Measurements from ENCODE around the gene CHST4. TPM values are rescaled to one million over a fixed set of nuclear protein-coding genes. Genes with fewer than 3 reads are reported as not detected.

CHST4 gene
- polyA plus RNA-seq, 1 donor from 2014 or later, result not detected

GRCh38 chr16:71570144-71570543 is 43.9 kb downstream of the CHST4 start:
- H2AFZ ChIP-seq (ENCODE audit: low read depth, low read length), result no peak overlapping the region
- no peaks in the 10 kb centered on the region for H3K9me2 ChIP-seq (ENCODE audit: insufficient read depth, low read length)
- H3K4me2 ChIP-seq (ENCODE audit: low read length), result no peak overlapping the region
- H3K27me3 ChIP-seq (ENCODE audit: insufficient read depth, low read depth, low read length), result no peaks in the 10 kb centered on the region
- no peaks in the 10 kb centered on the region for H3K36me3 ChIP-seq (ENCODE audit: insufficient read depth, low read length)
- H3F3A ChIP-seq (ENCODE audit: insufficient read depth, low read length, poor library complexity, severe bottlenecking), result no peaks in the 10 kb centered on the region
- no peaks in the 10 kb centered on the region for H4K20me1 ChIP-seq (ENCODE audit: insufficient read depth)
- no peak overlapping the region for H3K27ac ChIP-seq (ENCODE audit: low read length)
- TF ChIP-seq, protein P1, sequence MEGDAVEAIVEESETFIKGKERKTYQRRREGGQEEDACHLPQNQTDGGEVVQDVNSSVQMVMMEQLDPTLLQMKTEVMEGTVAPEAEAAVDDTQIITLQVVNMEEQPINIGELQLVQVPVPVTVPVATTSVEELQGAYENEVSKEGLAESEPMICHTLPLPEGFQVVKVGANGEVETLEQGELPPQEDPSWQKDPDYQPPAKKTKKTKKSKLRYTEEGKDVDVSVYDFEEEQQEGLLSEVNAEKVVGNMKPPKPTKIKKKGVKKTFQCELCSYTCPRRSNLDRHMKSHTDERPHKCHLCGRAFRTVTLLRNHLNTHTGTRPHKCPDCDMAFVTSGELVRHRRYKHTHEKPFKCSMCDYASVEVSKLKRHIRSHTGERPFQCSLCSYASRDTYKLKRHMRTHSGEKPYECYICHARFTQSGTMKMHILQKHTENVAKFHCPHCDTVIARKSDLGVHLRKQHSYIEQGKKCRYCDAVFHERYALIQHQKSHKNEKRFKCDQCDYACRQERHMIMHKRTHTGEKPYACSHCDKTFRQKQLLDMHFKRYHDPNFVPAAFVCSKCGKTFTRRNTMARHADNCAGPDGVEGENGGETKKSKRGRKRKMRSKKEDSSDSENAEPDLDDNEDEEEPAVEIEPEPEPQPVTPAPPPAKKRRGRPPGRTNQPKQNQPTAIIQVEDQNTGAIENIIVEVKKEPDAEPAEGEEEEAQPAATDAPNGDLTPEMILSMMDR (IDR thresholded peaks at IDR 0.05; ENCODE audit: poor library complexity, severe bottlenecking), result no peak
- TF ChIP-seq, protein P2, sequence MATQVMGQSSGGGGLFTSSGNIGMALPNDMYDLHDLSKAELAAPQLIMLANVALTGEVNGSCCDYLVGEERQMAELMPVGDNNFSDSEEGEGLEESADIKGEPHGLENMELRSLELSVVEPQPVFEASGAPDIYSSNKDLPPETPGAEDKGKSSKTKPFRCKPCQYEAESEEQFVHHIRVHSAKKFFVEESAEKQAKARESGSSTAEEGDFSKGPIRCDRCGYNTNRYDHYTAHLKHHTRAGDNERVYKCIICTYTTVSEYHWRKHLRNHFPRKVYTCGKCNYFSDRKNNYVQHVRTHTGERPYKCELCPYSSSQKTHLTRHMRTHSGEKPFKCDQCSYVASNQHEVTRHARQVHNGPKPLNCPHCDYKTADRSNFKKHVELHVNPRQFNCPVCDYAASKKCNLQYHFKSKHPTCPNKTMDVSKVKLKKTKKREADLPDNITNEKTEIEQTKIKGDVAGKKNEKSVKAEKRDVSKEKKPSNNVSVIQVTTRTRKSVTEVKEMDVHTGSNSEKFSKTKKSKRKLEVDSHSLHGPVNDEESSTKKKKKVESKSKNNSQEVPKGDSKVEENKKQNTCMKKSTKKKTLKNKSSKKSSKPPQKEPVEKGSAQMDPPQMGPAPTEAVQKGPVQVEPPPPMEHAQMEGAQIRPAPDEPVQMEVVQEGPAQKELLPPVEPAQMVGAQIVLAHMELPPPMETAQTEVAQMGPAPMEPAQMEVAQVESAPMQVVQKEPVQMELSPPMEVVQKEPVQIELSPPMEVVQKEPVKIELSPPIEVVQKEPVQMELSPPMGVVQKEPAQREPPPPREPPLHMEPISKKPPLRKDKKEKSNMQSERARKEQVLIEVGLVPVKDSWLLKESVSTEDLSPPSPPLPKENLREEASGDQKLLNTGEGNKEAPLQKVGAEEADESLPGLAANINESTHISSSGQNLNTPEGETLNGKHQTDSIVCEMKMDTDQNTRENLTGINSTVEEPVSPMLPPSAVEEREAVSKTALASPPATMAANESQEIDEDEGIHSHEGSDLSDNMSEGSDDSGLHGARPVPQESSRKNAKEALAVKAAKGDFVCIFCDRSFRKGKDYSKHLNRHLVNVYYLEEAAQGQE (IDR thresholded peaks at IDR 0.05; ENCODE audit: borderline replicate concordance), result no peak
- TF ChIP-seq EP300 (conservative IDR thresholded peaks at IDR 0.05; ENCODE audit: poor library complexity, severe bottlenecking) (no peak), EZH2 (IDR thresholded peaks at IDR 0.05; ENCODE audit: borderline replicate concordance, insufficient read depth, low read length, poor library complexity, severe bottlenecking) (no peak), RAD21 (conservative IDR thresholded peaks at IDR 0.05) (no peak), SMC3 (conservative IDR thresholded peaks at IDR 0.05; ENCODE audit: poor library complexity) (no peak), MXI1 (conservative IDR thresholded peaks at IDR 0.05; ENCODE audit: poor library complexity, severe bottlenecking) (no peak), TAF1 (IDR thresholded peaks at IDR 0.05; ENCODE audit: low read depth) (no peak), POLR2AphosphoS5 (IDR thresholded peaks at IDR 0.05) (no peak)
- H3K79me2 ChIP-seq (replicated peaks; ENCODE audit: insufficient read depth, low read length), result no peaks in the 10 kb centered on the region
- H3K4me3 ChIP-seq (ENCODE audit: low read length), result no peak overlapping the region
- no peaks in the 10 kb centered on the region for H3K9me3 ChIP-seq (ENCODE audit: low read length)
- H3K9ac ChIP-seq (ENCODE audit: low read length), result no peak overlapping the region

- Histone ChIP-seq H3K79me2 (replicated peaks; ENCODE audit: insufficient read depth, low read length) (no peaks in the 10 kb centered on the region), H4K20me1 (ENCODE audit: insufficient read depth) (no peaks in the 10 kb centered on the region), H3K27ac (ENCODE audit: low read length) (no peak overlapping the region), H3K27me3 (ENCODE audit: insufficient read depth, low read depth, low read length) (no peaks in the 10 kb centered on the region), H3F3A (ENCODE audit: insufficient read depth, low read length, poor library complexity, severe bottlenecking) (no peaks in the 10 kb centered on the region), H3K9me2 (ENCODE audit: insufficient read depth, low read length) (no peaks in the 10 kb centered on the region), H3K4me3 (ENCODE audit: low read length) (no peak overlapping the region), H3K9me3 (ENCODE audit: low read length) (no peaks in the 10 kb centered on the region), H3K4me2 (ENCODE audit: low read length) (no peak overlapping the region), H3K9ac (ENCODE audit: low read length) (no peak overlapping the region), H3K36me3 (ENCODE audit: insufficient read depth, low read length) (no peaks in the 10 kb centered on the region), H2AFZ (ENCODE audit: low read depth, low read length) (no peak overlapping the region)
- TF ChIP-seq, protein P2 (IDR thresholded peaks at IDR 0.05; ENCODE audit: borderline replicate concordance), result no peak
- TF ChIP-seq SMC3 (conservative IDR thresholded peaks at IDR 0.05; ENCODE audit: poor library complexity) (no peak), RAD21 (conservative IDR thresholded peaks at IDR 0.05) (no peak), EZH2 (IDR thresholded peaks at IDR 0.05; ENCODE audit: borderline replicate concordance, insufficient read depth, low read length, poor library complexity, severe bottlenecking) (no peak), POLR2AphosphoS5 (IDR thresholded peaks at IDR 0.05) (no peak), EP300 (conservative IDR thresholded peaks at IDR 0.05; ENCODE audit: poor library complexity, severe bottlenecking) (no peak), MXI1 (conservative IDR thresholded peaks at IDR 0.05; ENCODE audit: poor library complexity, severe bottlenecking) (no peak), TAF1 (IDR thresholded peaks at IDR 0.05; ENCODE audit: low read depth) (no peak)
- TF ChIP-seq, protein P1 (IDR thresholded peaks at IDR 0.05; ENCODE audit: poor library complexity, severe bottlenecking), result no peak
Observed at GRCh38 chr16:71572497-71573116, 46.4 kb downstream of the CHST4 start.

Measured in neural cell (in vitro differentiated cells).